PFSK-1 (cell line): ENCODE results near the gene MAGI2.

Experiments used
- FOXP2 ChIP-seq: optimal IDR thresholded peaks from 2 replicates; pipeline ENCODE3; 2011; ENCODE audit warnings: borderline replicate concordance, control low read depth, inconsistent platforms; ENCODE audit not compliant: insufficient read depth; ENCODE audit errors: extremely low read length, extremely low read depth
- POLR2AphosphoS5 ChIP-seq: IDR thresholded peaks from 2 replicates; pipeline ENCODE4 v1.6.1; 2012; ENCODE audit warnings: low read depth, mild to moderate bottlenecking, control low read depth, low read length, moderate library complexity
- SIN3A ChIP-seq: IDR thresholded peaks from 2 replicates; pipeline ENCODE4 v1.6.1; 2012; ENCODE audit warnings: mild to moderate bottlenecking, low read length, moderate library complexity, borderline replicate concordance; ENCODE audit not compliant: insufficient read depth
- TAF1 ChIP-seq: IDR thresholded peaks from 2 replicates; pipeline ENCODE4 v1.6.1; 2012; ENCODE audit warnings: low read length, control low read depth, borderline replicate concordance; ENCODE audit not compliant: insufficient read depth
- TF ChIP-seq, protein P1 (sequence below), 2 experiments: IDR thresholded peaks; 2 replicates each; pipeline versions ENCODE4 v1.6.1 to v1.8.0; 2011 to 2012; ENCODE audit warnings: low read depth in 2 of 2, low read length in 2 of 2, control low read depth in 1 of 2, inconsistent platforms in 1 of 2, mild to moderate bottlenecking in 1 of 2, moderate library complexity in 1 of 2; ENCODE audit not compliant: insufficient read depth in 1 of 2

MAGI2 gene

GRCh38 chr7:79036356-79036755 lies 417.1 kb downstream of the MAGI2 start:
- no peak for TF ChIP-seq FOXP2
- TF ChIP-seq SIN3A = no peak
- TF ChIP-seq, protein P1, sequence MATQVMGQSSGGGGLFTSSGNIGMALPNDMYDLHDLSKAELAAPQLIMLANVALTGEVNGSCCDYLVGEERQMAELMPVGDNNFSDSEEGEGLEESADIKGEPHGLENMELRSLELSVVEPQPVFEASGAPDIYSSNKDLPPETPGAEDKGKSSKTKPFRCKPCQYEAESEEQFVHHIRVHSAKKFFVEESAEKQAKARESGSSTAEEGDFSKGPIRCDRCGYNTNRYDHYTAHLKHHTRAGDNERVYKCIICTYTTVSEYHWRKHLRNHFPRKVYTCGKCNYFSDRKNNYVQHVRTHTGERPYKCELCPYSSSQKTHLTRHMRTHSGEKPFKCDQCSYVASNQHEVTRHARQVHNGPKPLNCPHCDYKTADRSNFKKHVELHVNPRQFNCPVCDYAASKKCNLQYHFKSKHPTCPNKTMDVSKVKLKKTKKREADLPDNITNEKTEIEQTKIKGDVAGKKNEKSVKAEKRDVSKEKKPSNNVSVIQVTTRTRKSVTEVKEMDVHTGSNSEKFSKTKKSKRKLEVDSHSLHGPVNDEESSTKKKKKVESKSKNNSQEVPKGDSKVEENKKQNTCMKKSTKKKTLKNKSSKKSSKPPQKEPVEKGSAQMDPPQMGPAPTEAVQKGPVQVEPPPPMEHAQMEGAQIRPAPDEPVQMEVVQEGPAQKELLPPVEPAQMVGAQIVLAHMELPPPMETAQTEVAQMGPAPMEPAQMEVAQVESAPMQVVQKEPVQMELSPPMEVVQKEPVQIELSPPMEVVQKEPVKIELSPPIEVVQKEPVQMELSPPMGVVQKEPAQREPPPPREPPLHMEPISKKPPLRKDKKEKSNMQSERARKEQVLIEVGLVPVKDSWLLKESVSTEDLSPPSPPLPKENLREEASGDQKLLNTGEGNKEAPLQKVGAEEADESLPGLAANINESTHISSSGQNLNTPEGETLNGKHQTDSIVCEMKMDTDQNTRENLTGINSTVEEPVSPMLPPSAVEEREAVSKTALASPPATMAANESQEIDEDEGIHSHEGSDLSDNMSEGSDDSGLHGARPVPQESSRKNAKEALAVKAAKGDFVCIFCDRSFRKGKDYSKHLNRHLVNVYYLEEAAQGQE (IDR thresholded peaks at IDR 0.05; ENCODE audit: insufficient read depth in 1 of 2, low read depth in 2 of 2, low read length in 2 of 2) = no peak
- no peak for TF ChIP-seq TAF1
- no peak for TF ChIP-seq POLR2AphosphoS5

GRCh38 chr7:79035858-79036257 lies 417.6 kb downstream of the MAGI2 start:
- TF ChIP-seq SIN3A (no peak), TAF1 (no peak), POLR2AphosphoS5 (no peak), FOXP2 (no peak)
- TF ChIP-seq, protein P1 (IDR thresholded peaks at IDR 0.05; ENCODE audit: insufficient read depth in 1 of 2, low read depth in 2 of 2, low read length in 2 of 2) = no peak

DNA sequence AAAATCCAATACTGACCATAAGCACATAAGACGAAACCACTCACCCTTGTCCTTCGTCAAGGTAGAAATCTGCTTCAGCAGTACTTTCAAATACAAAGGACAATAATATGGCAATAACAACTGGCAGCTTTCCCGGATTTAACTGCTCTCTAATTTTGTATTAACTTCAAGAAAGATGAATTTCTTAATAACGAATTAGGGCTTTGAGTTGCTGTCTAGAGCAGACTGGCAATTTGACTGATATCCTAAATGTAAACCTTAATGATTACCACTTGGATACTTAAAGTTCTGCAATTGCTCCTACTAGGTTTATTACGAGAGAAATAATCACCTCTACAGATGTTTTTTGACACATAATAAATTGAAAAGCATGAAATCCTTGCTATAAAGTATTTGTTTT lies 418.7 kb downstream of the MAGI2 start:
- TF ChIP-seq SIN3A = no peak
- TF ChIP-seq, protein P1 (IDR thresholded peaks at IDR 0.05; ENCODE audit: insufficient read depth in 1 of 2, low read depth in 2 of 2, low read length in 2 of 2) = no peak
- no peak for TF ChIP-seq FOXP2
- TF ChIP-seq TAF1 = no peak
- no peak for TF ChIP-seq POLR2AphosphoS5

DNA sequence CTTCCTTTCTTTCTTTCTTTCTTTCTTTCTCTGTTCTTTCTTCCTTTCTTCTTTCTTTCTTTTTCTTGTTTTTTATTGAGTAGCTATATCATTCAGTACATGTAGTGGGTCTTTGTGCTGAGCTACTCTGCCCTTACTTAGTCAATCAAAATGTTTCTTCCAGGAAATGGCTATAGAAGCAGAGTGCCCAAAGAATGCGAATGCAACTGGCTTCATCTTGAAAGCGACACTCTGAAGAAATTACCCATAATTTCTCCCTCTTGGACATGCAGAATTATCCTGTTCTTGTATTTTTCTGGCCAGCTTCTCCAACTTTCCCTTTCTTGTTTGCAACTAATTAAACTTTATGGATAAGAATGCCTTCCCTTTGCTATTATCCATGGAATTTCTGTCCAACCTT lies 441.5 kb downstream of the MAGI2 start:
- TF ChIP-seq TAF1 = no peak
- TF ChIP-seq FOXP2 = no peak
- TF ChIP-seq, protein P1 (IDR thresholded peaks at IDR 0.05; ENCODE audit: insufficient read depth in 1 of 2, low read depth in 2 of 2, low read length in 2 of 2) = no peak
- no peak for TF ChIP-seq POLR2AphosphoS5
- no peak for TF ChIP-seq SIN3A

- TF ChIP-seq SIN3A (no peak), FOXP2 (no peak), TAF1 (no peak), POLR2AphosphoS5 (no peak)
- TF ChIP-seq, protein P1 (IDR thresholded peaks at IDR 0.05; ENCODE audit: insufficient read depth in 1 of 2, low read depth in 2 of 2, low read length in 2 of 2) = no peak
These were observed 443.8 kb downstream of the MAGI2 start for GRCh38 chr7:79009647-79010046.
